ENCODE results near the gene RAB18. TPM values are rescaled to one million over a fixed set of nuclear protein-coding genes. Genes with fewer than 3 reads are reported as not detected.

RAB18 gene
- polyA plus RNA-seq, 1 donor (not counting 4 experiments of a cell fraction or from before 2014, with no cell fraction given) = 179 TPM

GRCh38 chr10:27529010-27529783 is 25.1 kb downstream of the RAB18 start:
- FAIRE-seq (no peak), DNase-seq (ENCODE audit: low read depth, low spot score) (no peak)
- peaks cover 68% of the 10 kb centered on the region for H3K79me2 ChIP-seq (ENCODE audit: control insufficient read depth, insufficient read depth, low read length)
- peaks cover 4% of the 10 kb centered on the region for H4K20me1 ChIP-seq (ENCODE audit: control insufficient read depth, extremely low read depth, insufficient read depth, low read length)
- no peaks in the 10 kb centered on the region for H3K9me3 ChIP-seq (ENCODE audit: control insufficient read depth, low read depth, low read length)
- no peak overlapping the region for H3K4me2 ChIP-seq (ENCODE audit: control insufficient read depth, extremely low read depth, insufficient read depth, low read depth, low read length)
- TF ChIP-seq EZH2 (IDR thresholded peaks at IDR 0.05; ENCODE audit: low read length) = no peak
- no peak for TF ChIP-seq CTCF (optimal IDR thresholded peaks at IDR 0.05 in 1 of 3, IDR thresholded peaks at IDR 0.05 in 1 of 3, conservative IDR thresholded peaks at IDR 0.05 in 1 of 3; ENCODE audit: extremely low read depth in 1 of 3, insufficient read depth in 2 of 3, low read length in 3 of 3)
- peak overlapping the region; percentile 16 for H3K27ac ChIP-seq (ENCODE audit: control insufficient read depth, insufficient read depth, low read length)
- no peak overlapping the region for H3K9ac ChIP-seq (ENCODE audit: control insufficient read depth, extremely low read depth, insufficient read depth, low read length)
- dilution Hi-C loops (cut with MboI; ENCODE audit: extremely low pct_ligation_motif_present, low sequenced_read_pairs) = no loop called here
- no peaks in the 10 kb centered on the region for H3K9me1 ChIP-seq (ENCODE audit: control insufficient read depth, extremely low read depth, insufficient read depth, low read length)
- no peak overlapping the region for H2AFZ ChIP-seq (ENCODE audit: control insufficient read depth, low read length)
- no peaks in the 10 kb centered on the region for H3K27me3 ChIP-seq (ENCODE audit: control insufficient read depth, extremely low read depth, insufficient read depth, low read length)
- H3K4me3 ChIP-seq (ENCODE audit: control insufficient read depth in 2 of 3, extremely low read depth in 1 of 3, insufficient read depth in 2 of 3, low read depth in 1 of 3, low read length in 3 of 3) = no peak overlapping the region
- peaks cover 4 to 5% of the 10 kb centered on the region in 2 experiments for H3K36me3 ChIP-seq (ENCODE audit: control insufficient read depth in 2 of 2, extremely low read depth in 1 of 2, insufficient read depth in 2 of 2, low read length in 2 of 2)
- H3K4me1 ChIP-seq (ENCODE audit: control insufficient read depth, extremely low read depth, insufficient read depth, low read length) = no peaks in the 10 kb centered on the region

GRCh38 chr10:27530477-27530876 is 26.4 kb downstream of the RAB18 start:
- no peak for TF ChIP-seq CTCF (optimal IDR thresholded peaks at IDR 0.05 in 1 of 3, IDR thresholded peaks at IDR 0.05 in 1 of 3, conservative IDR thresholded peaks at IDR 0.05 in 1 of 3; ENCODE audit: extremely low read depth in 1 of 3, insufficient read depth in 2 of 3, low read length in 3 of 3)
- no peak for TF ChIP-seq EZH2 (IDR thresholded peaks at IDR 0.05; ENCODE audit: low read length)
- no peak for FAIRE-seq
- Histone ChIP-seq H3K4me1 (ENCODE audit: control insufficient read depth, extremely low read depth, insufficient read depth, low read length) (no peaks in the 10 kb centered on the region), H3K4me2 (ENCODE audit: control insufficient read depth, extremely low read depth, insufficient read depth, low read depth, low read length) (no peak overlapping the region), H2AFZ (ENCODE audit: control insufficient read depth, low read length) (no peak overlapping the region), H3K9ac (ENCODE audit: control insufficient read depth, extremely low read depth, insufficient read depth, low read length) (no peak overlapping the region), H3K9me1 (ENCODE audit: control insufficient read depth, extremely low read depth, insufficient read depth, low read length) (no peaks in the 10 kb centered on the region), H3K27ac (ENCODE audit: control insufficient read depth, insufficient read depth, low read length) (no peak overlapping the region), H3K79me2 (ENCODE audit: control insufficient read depth, insufficient read depth, low read length) (peaks cover 57% of the 10 kb centered on the region), H3K4me3 (ENCODE audit: control insufficient read depth in 2 of 3, extremely low read depth in 1 of 3, insufficient read depth in 2 of 3, low read depth in 1 of 3, low read length in 3 of 3) (no peak overlapping the region), H3K36me3 (ENCODE audit: control insufficient read depth in 2 of 2, extremely low read depth in 1 of 2, insufficient read depth in 2 of 2, low read length in 2 of 2) (peaks cover 1 to 12% of the 10 kb centered on the region in 2 experiments), H4K20me1 (ENCODE audit: control insufficient read depth, extremely low read depth, insufficient read depth, low read length) (peaks cover 4% of the 10 kb centered on the region), H3K27me3 (ENCODE audit: control insufficient read depth, extremely low read depth, insufficient read depth, low read length) (no peaks in the 10 kb centered on the region), H3K9me3 (ENCODE audit: control insufficient read depth, low read depth, low read length) (no peaks in the 10 kb centered on the region)
- dilution Hi-C loops (cut with MboI; ENCODE audit: extremely low pct_ligation_motif_present, low sequenced_read_pairs) = no loop called here
- DNase-seq (ENCODE audit: low read depth, low spot score) = no peak

Data from keratinocyte (primary cell).